Vagina (tissue), 2 donors: ENCODE data around the gene DNAAF9.

Experiments used
- POLR2A ChIP-seq, 2 donors: fragments of 450-650 bp; IDR thresholded peaks; one replicate each; pipeline ENCODE4 v1.6.1; 2017; ENCODE audit warnings: antibody characterized with exemption in 2 of 2, mild to moderate bottlenecking in 2 of 2, moderate library complexity in 2 of 2
- POLR2AphosphoS5 ChIP-seq, 2 donors: sonication (generic); formaldehyde crosslinking; IDR thresholded peaks; one replicate each; pipeline ENCODE4 v1.9.0; 2017; ENCODE audit warnings: antibody characterized with exemption in 2 of 2, mild to moderate bottlenecking in 2 of 2, low read depth in 1 of 2; ENCODE audit not compliant: insufficient read depth in 1 of 2
- TF ChIP-seq, protein P1 (sequence below), 3 experiments: fragments of 450-650 bp in 2 of 3; fragments of 200-600 bp in 1 of 3; sonication (generic) in 1 of 3; IDR thresholded peaks; one replicate each; pipeline ENCODE4 v1.5.1; 2017 to 2019; ENCODE audit warnings: antibody characterized with exemption in 3 of 3, mild to moderate bottlenecking in 2 of 3, moderate library complexity in 2 of 3

DNA sequence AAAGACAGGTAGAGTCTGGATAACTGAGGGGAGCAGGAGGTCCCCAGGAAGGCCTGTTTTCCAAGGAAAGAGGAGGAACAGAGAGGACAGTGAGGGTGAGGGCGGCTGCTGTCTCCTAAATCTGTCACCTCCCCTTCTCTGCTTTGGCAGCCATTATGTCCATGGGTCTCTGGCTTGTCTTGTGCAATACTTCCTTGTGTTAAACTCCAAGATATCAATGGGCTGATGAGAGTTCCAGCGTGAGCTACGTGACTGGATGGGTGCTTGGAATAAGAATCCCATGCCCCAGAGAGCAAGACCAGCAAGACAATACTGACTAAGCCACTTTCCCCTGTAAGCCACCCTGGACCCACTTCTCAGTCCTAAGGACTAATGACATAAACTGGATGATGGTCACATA is 26.3 kb upstream of the DNAAF9 start:
- TF ChIP-seq, protein P1, sequence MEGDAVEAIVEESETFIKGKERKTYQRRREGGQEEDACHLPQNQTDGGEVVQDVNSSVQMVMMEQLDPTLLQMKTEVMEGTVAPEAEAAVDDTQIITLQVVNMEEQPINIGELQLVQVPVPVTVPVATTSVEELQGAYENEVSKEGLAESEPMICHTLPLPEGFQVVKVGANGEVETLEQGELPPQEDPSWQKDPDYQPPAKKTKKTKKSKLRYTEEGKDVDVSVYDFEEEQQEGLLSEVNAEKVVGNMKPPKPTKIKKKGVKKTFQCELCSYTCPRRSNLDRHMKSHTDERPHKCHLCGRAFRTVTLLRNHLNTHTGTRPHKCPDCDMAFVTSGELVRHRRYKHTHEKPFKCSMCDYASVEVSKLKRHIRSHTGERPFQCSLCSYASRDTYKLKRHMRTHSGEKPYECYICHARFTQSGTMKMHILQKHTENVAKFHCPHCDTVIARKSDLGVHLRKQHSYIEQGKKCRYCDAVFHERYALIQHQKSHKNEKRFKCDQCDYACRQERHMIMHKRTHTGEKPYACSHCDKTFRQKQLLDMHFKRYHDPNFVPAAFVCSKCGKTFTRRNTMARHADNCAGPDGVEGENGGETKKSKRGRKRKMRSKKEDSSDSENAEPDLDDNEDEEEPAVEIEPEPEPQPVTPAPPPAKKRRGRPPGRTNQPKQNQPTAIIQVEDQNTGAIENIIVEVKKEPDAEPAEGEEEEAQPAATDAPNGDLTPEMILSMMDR (IDR thresholded peaks at IDR 0.05) = no peak
- no peak for TF ChIP-seq POLR2A (IDR thresholded peaks at IDR 0.05)
- no peak for TF ChIP-seq POLR2AphosphoS5 (IDR thresholded peaks at IDR 0.05; ENCODE audit: insufficient read depth in 1 of 2, low read depth in 1 of 2)
